COR-L47 (cell line): Measurements from ENCODE around the gene CDKAL1.
A peak's percentile ranks its signal among the peaks of the same experiment; 100 is the strongest.
"Not testable (repeated sequence)": the region's sequence is repeated elsewhere in the genome, so short reads cannot be mapped to it uniquely, and the experiment has no call there.

ENCODE experiments used
- DNase-seq: peaks from one replicate; lab custom pipeline; 2025; lab: John Stamatoyannopoulos, UW

CDKAL1 gene

DNA sequence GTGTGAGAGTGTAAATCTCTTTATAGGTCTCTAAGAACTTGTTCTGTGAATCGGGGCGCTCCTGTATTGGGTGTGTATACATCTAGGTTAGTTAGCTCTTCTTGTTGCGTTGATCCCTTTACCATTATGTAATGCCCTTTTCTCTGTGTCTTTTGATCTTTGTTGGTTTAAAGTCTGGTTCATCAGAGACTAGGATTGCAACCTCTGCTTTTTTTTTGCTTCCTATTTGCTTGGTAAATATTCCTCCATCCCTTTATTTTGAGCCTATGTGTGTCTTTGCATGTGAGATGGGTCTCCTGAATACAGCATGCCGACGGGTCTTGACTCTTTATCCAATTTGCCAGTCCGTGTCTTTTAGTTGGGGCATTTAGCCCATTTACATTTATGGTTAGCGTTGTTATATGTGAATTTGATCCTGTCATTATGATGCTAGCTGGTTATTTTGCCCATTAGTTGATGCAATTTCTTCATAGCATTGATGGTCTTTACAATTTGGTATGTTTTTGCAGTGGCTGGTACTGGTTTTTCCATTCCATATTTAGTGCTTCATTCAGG, 60.1 kb downstream of the CDKAL1 start:
- not testable (repeated sequence) for DNase-seq

DNA sequence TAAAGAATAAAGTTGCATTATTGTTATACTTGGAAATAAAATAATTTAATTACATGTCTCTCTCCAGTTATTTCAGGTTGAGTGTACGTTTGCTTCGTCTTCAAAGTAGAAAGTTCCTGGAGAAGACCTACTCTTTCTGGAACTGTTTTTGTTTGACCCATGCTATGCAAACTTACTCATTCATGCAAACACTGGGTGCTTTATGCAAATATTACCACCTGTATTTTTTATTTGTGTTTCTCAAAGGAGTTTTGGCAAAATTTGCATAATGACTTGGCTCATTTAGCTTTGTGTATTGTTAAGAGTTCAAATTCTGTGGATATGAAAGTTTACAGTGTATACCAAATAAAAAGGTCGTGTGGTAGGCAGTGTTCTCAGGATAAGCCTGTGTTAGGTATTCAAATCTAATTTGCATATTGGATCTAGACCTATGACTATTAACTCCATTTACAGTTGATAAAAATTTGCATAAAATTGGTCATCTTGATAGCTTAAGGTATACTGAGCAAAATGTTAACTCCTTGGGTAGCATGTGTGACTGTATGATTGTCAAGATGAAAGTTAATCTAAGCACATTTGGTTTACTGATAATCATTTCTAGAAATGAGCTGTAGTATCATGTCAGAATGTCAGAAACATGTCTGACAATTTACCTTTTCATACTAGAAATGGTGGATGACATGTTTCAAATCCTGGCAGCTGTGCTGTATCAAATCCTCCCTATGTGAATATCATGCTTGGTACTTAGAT, 65.2 kb downstream of the CDKAL1 start:
- DNase-seq, result no peak

DNA sequence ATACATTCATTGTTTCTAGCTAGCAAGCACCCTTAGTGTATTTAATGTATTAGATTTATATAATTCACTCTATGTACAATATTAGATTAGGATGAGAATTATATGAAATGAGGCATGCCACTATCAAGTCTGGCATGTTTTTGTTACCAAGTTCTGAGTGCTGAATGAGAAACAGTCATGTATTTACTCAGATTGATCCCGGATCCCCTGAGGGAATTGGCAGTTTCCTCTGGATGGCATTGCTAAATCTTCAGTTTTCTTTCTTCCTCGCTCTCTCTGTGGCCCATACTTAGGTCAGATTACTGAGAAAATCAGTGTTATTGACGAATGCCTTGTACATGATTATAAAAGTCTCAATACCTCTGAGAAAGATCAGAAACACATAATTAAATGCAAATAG, 66.6 kb downstream of the CDKAL1 start:
- no peak for DNase-seq

DNA sequence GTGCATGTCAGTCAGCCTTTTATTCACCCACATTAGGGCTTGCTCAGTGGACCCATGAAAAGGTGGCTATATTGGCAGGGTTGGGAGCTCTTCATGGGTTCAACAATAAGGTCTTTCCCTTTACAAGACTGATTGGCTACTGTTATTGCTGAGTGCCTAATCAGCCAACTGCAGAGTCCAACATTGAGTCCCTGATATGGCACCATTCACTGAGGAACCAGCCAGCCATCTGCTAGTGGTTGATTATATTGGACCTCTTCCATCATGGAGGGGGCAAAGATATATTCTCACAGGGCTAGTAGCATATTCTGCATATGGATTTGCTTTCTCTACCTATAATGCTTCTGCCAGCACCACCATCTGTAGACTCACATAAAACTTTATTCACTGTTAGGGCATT, 69.9 kb downstream of the CDKAL1 start:
- DNase-seq, result no peak

DNA sequence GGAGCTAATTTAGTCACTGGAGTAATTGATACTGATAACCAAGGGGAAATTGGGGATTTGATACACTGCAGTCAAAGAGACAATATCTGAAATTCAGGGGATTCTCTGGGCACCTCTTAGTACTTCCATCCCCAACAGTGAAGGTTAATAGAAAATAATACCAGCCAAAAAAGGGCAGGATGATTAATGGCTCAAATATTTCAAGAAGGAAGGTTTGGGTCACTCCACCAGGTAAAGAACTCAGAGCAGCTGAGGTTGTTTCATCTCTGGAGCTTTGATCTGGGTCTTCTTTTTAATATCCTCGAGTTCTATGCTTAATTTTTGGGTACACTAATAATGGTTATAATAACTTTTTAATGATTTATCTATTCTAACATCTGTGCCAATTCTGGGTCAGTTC, 70.8 kb downstream of the CDKAL1 start:
- DNase-seq, result no peak

DNA sequence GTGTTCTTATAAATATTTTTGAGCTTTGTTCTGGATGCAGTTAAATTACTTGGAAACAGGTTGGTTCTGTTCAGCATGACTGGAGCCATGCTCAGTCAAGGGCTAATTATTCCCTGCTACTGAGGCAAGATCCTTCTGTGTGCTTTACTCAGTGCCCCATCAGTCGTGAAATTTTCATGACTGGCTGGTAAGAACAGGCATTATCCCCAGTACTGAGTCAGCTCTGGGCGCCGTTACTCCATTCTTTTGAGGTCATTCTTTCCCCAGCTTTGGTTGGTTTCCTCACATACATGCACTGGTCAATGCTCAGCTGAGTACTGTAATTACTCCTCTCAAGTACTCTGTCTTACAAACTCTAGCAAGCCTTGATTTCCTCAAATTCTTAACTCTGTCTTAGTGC, 71.3 kb downstream of the CDKAL1 start:
- no peak for DNase-seq

DNA sequence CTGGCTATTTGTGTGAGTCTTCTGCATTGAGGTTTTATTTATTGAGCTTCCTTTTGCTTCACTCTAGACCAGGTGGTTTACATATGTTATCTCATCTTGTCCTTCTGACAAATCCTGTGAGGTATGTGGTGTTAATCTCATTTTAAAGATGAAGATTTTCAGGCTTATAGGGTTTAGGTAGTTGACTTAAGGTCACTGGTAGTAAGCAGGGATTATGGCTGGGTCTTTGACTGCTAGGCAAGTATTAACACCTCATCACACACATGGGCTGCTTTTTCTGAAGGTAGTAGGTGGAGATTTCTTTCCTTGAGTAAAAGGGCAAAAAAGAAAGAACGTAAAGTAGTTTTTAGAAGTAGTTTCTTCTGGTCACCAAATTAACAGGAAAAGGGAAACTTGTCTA, 72.6 kb downstream of the CDKAL1 start:
- no peak for DNase-seq

DNA sequence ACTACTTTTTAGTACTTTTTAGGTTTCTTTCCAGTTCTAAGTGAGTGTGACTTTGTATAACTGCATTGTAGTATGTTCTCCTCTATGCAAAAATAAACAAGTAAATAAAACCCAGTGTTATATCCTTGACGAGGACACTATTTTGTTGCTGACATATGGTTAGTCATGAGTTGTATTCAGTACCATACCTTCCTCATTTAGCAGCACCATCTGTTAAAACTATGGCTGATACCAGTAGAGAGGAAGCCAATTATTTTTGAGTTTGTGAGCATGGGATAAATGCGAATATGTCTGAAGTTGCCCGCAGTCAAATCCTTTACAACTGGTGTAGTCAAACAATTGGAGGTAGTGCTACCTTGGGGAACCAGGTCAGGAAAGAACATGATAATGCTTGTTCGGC, 74.1 kb downstream of the CDKAL1 start:
- DNase-seq, result no peak

DNA sequence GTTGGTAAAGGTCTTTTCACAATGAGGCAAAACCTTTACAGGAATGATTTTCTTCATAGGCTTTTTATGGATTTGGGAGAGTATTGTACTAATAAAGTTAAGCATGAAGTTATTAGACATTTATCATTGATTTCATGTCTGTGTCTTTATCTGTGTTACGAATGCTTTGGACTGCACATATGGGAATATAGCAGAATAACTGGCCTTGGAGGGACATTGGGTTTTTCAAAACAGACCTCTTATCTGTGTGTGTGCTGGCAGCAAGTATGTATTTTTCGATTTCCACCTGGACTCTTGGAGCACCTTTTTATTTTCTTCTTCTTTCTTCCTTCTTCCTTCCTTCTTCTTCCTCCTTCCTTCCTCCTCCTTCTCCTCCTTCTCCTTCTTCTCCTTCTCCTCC, 74.6 kb downstream of the CDKAL1 start:
- DNase-seq, result no peak

DNA sequence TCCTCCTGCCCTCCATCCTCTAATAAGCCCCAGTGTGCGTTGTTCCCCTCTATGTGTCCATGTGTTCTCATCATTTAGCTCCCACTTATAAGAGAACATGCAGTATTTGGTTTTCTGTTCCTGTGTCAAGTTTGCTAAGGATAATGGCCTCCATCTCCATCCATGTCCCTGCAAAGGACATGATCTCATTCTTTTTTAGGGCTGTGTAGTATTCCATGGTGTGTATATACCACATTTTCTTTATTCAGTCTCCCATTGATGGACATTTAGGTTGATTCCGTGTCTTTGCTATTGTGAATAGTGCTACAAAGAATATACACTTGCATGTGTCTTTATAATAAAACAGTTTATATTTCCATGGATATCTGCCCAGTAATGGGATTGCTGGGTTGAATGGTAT, 75.7 kb downstream of the CDKAL1 start:
- not testable (repeated sequence) for DNase-seq

DNA sequence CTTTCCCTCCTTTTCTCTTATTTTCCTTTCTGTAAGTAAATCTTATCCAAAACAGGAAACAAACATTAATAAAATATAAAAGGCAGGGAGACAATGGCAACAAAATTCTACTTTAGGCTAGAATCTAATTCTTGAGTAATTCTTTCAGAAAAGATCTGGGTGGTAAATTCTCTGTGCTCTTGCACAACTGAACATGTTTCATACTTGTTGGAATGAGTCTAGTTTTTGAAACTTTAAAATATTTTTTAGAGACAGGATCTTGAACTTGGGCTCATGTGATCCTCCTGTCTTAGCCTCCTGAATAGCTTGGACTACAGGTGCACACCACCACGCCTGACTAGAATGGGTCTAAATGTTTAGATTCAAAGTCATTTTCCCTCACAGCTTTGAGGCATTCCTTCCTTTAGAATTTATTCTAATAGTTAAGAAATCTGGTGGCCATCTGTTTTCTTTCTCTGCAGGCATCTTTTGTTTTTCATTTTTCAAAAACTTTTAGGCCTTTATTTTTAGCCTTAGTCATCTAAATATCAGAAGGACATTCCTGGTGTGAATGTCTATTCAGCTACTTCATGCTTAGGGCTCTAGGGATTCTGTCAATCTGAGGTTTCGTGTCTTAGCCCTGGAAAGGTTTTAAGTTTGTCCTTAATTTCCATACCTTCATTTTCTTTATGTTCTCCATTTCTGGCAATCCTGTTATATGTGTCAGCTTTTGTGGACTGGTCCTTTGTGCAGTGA, 76.5 kb downstream of the CDKAL1 start:
- no peak for DNase-seq

DNA sequence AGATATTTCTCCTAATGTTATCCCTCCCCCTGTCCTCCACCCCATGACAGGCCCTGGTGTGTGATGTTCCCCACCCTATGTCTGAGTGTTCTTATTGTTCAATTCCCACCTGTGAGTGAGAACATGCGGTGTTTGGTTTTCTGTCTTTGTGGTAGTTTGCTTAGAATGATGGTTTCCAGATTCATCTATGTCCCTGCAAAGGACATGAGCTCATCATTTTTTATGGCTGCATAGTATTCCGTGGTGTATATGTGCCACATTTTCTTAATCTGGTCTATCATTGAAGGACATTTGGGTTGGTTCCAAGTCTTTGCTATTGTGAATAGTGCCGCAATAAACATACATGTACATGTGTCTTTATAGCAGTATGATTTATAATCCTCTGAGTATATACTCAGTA, 83.3 kb downstream of the CDKAL1 start:
- not testable (repeated sequence) for DNase-seq

DNA sequence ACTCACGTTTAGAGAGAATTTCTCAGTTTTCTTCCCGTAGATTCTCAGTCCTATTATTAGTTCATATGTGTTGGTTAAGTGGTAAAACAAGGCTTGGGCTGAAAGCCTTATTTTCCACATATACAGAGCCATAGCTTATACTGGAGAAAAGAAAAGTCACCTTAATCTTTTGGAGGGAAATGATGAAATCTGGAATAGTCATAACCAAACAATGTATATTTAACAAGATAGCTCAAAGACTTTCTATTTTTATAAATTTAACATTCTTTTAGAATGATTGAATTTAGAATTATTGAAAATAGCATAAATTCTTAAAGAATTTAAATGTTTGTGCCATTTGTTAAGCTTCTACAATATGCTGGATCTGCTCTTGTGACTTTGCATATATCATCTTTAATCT, 85.8 kb downstream of the CDKAL1 start:
- no peak for DNase-seq

DNA sequence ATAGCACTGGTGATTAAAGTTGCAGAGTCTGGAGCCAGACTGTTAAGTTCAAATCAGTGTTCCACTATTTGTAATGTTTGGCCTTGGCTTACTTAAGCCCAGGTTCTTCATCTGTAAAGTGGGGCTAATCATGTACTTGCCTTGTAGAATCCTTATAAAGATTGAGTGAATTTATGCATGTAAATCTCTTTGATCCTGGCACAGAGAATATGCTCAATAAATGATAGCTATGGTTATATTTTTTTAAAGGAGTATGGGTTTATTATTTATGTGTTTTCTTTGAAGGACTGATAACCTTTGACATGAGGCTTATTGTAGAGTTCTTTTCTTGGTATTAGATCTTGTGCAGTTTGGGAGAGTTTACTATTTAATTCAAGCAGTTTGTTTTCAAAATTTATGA, 89.5 kb downstream of the CDKAL1 start:
- no peak for DNase-seq

DNA sequence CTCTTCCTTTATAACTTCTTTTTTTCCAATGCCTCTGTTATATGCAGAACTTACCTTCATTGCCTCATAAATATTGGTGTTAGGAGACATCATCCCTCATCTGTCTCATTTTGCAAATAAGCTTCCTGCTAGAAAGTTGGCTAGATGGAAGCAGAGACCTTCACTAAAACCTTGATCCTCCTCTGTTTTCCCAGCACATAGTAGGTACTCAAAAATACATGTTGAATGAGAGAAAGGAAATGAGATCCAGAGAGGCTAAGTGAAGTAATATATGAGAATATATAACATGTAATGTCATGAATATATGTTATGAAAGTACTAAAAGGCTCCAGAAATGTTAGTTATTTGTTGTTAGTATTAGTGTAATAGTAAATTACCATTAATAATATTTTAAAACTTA, 91.9 kb downstream of the CDKAL1 start:
- DNase-seq, result no peak

DNA sequence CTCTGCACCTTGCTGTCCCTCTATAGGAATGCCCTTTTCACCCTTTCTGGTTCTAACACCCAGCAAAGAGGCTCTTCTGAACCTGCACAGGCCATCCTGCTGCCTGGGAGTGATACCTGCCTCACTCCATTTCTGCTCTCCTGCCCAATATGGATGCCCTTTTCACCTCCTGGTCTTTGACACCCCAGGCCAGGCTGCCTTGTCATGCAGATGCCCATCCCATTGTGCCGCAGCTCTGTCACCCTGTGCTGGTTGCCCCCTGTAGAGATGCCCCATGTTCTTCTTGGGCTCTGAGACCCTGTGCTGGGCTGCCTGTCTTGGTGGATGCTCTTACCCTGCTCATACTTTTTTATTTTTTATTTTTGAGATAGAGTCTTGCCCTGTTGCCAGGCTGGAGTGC, 95.3 kb downstream of the CDKAL1 start:
- DNase-seq, result no peak

DNA sequence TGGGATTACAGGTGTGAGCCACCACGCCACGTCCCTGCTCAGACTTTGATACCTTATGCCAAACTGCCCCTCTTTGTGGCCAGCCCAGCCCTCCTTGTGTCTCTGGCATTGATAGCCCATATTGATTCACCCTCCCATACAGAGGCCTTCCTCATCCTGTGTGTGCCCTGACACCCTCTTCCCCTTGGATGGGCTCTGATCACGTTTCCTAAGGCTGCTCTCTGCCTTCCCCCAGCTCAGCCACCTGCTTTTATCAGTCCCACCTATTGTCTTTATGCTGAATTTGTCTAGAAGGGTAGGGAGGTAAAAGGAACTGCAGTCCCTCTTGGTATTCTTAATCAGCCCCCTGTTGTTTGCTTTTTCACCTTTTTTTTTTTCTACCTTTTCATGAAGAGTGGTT, 95.9 kb downstream of the CDKAL1 start:
- DNase-seq, result no peak

DNA sequence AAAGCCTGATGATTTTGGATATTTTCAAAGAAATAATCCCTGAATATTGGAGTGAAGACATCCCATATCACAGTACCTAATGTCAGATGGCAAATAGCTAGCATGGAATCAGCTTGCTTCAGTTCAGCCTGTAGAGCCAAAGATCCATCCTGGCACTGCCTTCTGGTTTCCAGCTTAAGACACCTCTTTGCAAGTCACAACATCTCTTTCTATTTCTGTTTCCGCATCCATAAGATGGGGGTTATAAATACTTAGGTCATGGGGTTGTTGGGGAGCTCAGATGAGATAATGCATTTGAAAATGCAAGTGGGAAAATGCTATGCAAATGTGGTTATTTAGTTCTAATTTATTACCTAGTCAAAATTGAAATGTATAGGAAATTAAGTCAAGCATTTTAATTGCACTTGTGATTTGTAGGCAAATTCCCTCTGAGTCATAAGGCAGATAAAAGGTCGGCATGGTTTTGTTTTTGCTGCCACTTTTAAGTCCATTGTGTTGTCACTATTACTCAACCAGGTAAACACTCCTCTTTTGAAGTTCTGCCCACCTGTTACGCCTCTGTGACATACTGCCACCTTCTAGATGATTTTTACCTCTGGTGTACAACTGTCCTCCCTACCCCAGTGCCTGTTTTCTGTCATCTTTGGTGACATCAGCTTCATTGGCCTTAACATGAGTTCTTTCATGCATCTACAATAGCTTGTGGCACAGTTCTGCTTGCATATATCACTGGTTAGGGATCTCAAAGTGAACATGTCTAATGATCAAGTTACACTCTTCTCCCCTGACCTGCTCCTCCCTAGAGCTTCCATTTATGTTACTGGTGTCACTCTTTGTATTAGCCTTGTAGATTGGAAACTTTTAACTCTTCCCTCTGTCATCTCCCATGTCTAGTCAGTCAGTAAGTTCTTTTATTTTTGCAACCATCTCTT, 96.6 kb downstream of the CDKAL1 start:
- DNase-seq, result peak; percentile 30

DNA sequence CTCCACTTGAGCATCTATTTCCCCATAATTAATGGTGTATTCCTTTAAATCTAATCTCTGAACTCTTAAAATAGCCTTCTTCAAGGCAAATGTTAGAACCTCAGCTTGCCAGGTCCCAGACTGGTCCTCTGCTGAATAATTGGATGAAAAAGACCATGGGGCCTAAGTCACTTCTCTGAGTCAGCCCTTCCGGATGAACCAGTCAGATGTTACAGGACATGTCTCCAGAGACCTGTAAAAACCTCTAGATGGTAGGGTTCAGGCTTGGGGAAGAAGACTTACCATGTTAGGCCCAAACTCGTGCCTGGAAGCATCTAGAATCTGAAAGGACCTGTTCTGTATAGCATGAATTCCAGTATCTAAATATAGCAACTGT, 97.3 kb downstream of the CDKAL1 start:
- no peak for DNase-seq

DNA sequence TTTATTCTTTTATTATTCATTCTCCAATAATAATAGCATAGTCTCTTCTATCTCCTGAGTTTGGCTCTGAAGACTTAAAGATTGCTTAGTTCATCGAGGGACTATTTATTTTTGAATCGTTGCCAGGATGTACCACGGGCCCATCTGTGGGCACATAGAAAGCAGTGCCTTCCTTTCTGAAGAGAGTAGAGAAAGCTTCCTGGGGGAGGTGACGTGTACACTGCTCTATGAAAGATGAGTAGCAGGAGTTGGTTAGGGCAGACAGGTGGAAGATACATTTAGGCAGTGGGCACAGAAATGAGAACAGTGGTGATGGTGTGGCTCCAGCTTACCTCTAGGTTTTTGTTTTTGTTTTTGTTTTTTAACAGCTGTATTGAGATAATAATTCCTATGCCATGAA, 98.4 kb downstream of the CDKAL1 start:
- DNase-seq, result no peak

DNA sequence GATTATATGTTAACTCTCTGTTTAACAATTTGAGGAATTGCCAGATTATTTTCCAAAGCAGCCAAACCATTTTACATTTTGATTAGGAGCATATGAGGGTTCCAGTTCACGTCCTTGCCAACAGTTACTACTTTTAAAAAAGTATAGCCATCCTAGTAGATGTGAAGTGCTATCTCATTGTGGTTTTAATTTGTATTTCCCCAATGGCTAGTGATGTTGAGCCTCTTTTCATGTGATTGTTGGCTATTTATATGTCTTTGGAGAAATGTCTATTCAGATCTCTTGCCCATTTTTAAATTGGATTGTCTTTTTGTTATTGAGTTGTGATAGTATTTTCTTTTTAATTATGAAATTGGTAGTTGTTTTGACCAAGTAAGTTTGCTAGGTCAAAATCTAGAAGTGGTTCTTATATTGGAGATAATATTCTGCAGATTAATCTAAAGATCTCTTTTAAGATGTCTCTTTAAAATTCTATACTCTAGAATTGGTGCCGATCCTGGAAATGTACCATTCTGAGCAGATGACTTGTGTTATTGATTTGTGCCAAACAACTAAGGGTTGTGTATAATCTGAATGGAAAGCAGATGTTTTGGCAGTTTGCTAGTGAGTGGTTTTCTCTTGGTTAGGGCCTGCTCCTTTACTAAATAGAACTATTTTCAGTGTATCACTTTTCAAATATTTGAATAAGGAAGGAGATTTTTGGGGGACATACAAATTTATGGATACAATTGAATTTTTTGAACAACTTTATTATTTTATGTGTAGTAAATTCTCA, 99.5 kb downstream of the CDKAL1 start:
- no peak for DNase-seq

DNA sequence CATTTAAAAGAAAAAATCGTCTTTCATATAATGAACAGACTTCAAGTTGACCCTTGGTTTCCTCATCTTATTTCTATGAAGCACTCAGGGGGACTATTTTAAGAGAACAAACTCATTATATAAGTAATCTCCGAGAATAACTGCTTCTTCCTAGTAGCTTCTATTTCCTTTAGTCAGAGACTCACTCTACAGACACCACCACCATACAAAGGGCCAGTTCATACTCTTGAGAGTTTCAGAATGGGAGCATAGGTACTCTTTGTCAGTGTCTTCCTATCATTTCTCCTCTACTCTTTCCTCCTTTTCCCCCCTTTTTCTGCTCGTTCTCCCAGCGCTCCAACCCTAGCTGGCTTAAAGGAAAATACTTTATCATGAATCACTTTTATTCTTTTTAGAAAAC, 104.9 kb downstream of the CDKAL1 start:
- no peak for DNase-seq
